Dendritic cell treated with granulocyte-macrophage colony-stimulating factor and Interleukin-4, amounts not matched to agents 40 ng/mL and 50 ng/mL, for 4 days (primary cell): ENCODE measurements around the gene ALDH3B2.

ENCODE experiments used
- H3K27ac Mint-ChIP-seq: one replicate; pipeline ENCODE4 v1.8.0; 2022; ENCODE audit warnings: mild to moderate bottlenecking, mixed read lengths
- H3K27me3 Mint-ChIP-seq: one replicate; pipeline ENCODE4 v1.8.0; 2022; ENCODE audit warnings: mild to moderate bottlenecking, mixed read lengths
- H3K36me3 Mint-ChIP-seq: one replicate; pipeline ENCODE4 v1.8.0; 2022; ENCODE audit warnings: low read depth, mixed read lengths
- H3K4me1 Mint-ChIP-seq: one replicate; pipeline ENCODE4 v1.8.0; 2022; ENCODE audit warnings: low read depth, mixed read lengths
- H3K4me3 Mint-ChIP-seq: one replicate; pipeline ENCODE4 v1.8.0; 2022; ENCODE audit warnings: mild to moderate bottlenecking, moderate library complexity, mixed read lengths
- H3K9me3 Mint-ChIP-seq: one replicate; pipeline ENCODE4 v1.8.0; 2022; ENCODE audit warnings: mixed read lengths
- intact Hi-C: fragments of 100-400 bp; cut with micrococcal nuclease; formaldehyde crosslinking; loops from one replicate; pipeline ENCODE4 v1.15.0; 2022

Gene ALDH3B2

GRCh38 chr11:67673358-67673757, 1.1 kb downstream of the ALDH3B2 start:
- intact Hi-C loops, result no loop called here
- Mint-ChIP-seq H3K9me3 (peaks cover 9% of the 10 kb centered on the region), H3K36me3 (no peaks in the 10 kb centered on the region), H3K4me1 (no peaks in the 10 kb centered on the region), H3K27ac (no peak overlapping the region), H3K4me3 (no peak overlapping the region), H3K27me3 (peaks cover 3% of the 10 kb centered on the region)

- H3K4me1 Mint-ChIP-seq, result no peaks in the 10 kb centered on the region
- H3K9me3 Mint-ChIP-seq, result peaks cover 3% of the 10 kb centered on the region
- H3K27ac Mint-ChIP-seq, result no peak overlapping the region
- no peaks in the 10 kb centered on the region for H3K36me3 Mint-ChIP-seq
- no peaks in the 10 kb centered on the region for H3K27me3 Mint-ChIP-seq
- intact Hi-C loops, result no loop called here
- no peak overlapping the region for H3K4me3 Mint-ChIP-seq
These were observed 3.3 kb downstream of the ALDH3B2 start for GRCh38 chr11:67671211-67671520.

GRCh38 chr11:67670316-67671210, 3.9 kb downstream of the ALDH3B2 start:
- intact Hi-C loops, result no loop called here
- H3K27ac Mint-ChIP-seq, result no peak overlapping the region
- no peaks in the 10 kb centered on the region for H3K27me3 Mint-ChIP-seq
- H3K36me3 Mint-ChIP-seq, result no peaks in the 10 kb centered on the region
- no peaks in the 10 kb centered on the region for H3K9me3 Mint-ChIP-seq
- H3K4me3 Mint-ChIP-seq, result no peak overlapping the region
- H3K4me1 Mint-ChIP-seq, result no peaks in the 10 kb centered on the region

GRCh38 chr11:67668192-67668551, 6.3 kb downstream of the ALDH3B2 start:
- Mint-ChIP-seq H3K4me1 (no peaks in the 10 kb centered on the region), H3K27ac (no peak overlapping the region), H3K9me3 (no peaks in the 10 kb centered on the region), H3K27me3 (no peaks in the 10 kb centered on the region), H3K4me3 (no peak overlapping the region), H3K36me3 (no peaks in the 10 kb centered on the region)
- intact Hi-C loops, result no loop called here

- Mint-ChIP-seq H3K4me1 (no peaks in the 10 kb centered on the region), H3K36me3 (no peaks in the 10 kb centered on the region), H3K4me3 (no peak overlapping the region), H3K27ac (no peak overlapping the region), H3K9me3 (no peaks in the 10 kb centered on the region), H3K27me3 (no peaks in the 10 kb centered on the region)
- intact Hi-C loops, result no loop called here
These were observed 6.8 kb downstream of the ALDH3B2 start for GRCh38 chr11:67667490-67668191.

- Mint-ChIP-seq H3K27ac (no peak overlapping the region), H3K36me3 (no peaks in the 10 kb centered on the region), H3K27me3 (no peaks in the 10 kb centered on the region), H3K9me3 (no peaks in the 10 kb centered on the region), H3K4me3 (no peak overlapping the region), H3K4me1 (no peaks in the 10 kb centered on the region)
- intact Hi-C loops, result no loop called here
These were observed 7.5 kb downstream of the ALDH3B2 start for GRCh38 chr11:67666676-67667489.

- no peaks in the 10 kb centered on the region for H3K9me3 Mint-ChIP-seq
- intact Hi-C loops, result no loop called here
- H3K4me3 Mint-ChIP-seq, result no peak overlapping the region
- H3K27me3 Mint-ChIP-seq, result no peaks in the 10 kb centered on the region
- H3K36me3 Mint-ChIP-seq, result no peaks in the 10 kb centered on the region
- H3K4me1 Mint-ChIP-seq, result no peaks in the 10 kb centered on the region
- H3K27ac Mint-ChIP-seq, result no peak overlapping the region
These were observed 8.1 kb downstream of the ALDH3B2 start for GRCh38 chr11:67666303-67666645.

- intact Hi-C loops, result no loop called here
These were observed 8.7 kb downstream of the ALDH3B2 start for GRCh38 chr11:67665541-67666302.

GRCh38 chr11:67664696-67665540, 9.5 kb downstream of the ALDH3B2 start:
- Mint-ChIP-seq H3K36me3 (no peaks in the 10 kb centered on the region), H3K4me3 (no peak overlapping the region), H3K27ac (no peak overlapping the region), H3K4me1 (no peaks in the 10 kb centered on the region), H3K9me3 (no peaks in the 10 kb centered on the region), H3K27me3 (peaks cover 2% of the 10 kb centered on the region)
- intact Hi-C loops, result no loop called here

More at GRCh38 chr11:67665541-67666302, 8.7 kb downstream of the ALDH3B2 start:
- no peaks in the 10 kb centered on the region for H3K36me3 Mint-ChIP-seq
- H3K27ac Mint-ChIP-seq, result no peak overlapping the region
- H3K4me3 Mint-ChIP-seq, result no peak overlapping the region
- H3K27me3 Mint-ChIP-seq, result no peaks in the 10 kb centered on the region
- H3K9me3 Mint-ChIP-seq, result no peaks in the 10 kb centered on the region
- H3K4me1 Mint-ChIP-seq, result no peaks in the 10 kb centered on the region

- no peak overlapping the region for H3K27ac Mint-ChIP-seq
These were observed 10.2 kb downstream of the ALDH3B2 start for GRCh38 chr11:67664213-67664585.

GRCh38 chr11:67663532-67664212, 10.8 kb downstream of the ALDH3B2 start:
- H3K4me3 Mint-ChIP-seq, result no peak overlapping the region
- H3K36me3 Mint-ChIP-seq, result no peaks in the 10 kb centered on the region
- H3K4me1 Mint-ChIP-seq, result no peaks in the 10 kb centered on the region
- intact Hi-C loops, result no loop called here
- H3K27me3 Mint-ChIP-seq, result peaks cover 3% of the 10 kb centered on the region
- no peak overlapping the region for H3K27ac Mint-ChIP-seq
- no peaks in the 10 kb centered on the region for H3K9me3 Mint-ChIP-seq

More at GRCh38 chr11:67664213-67664585, 10.2 kb downstream of the ALDH3B2 start:
- H3K4me1 Mint-ChIP-seq, result no peaks in the 10 kb centered on the region
- H3K36me3 Mint-ChIP-seq, result no peaks in the 10 kb centered on the region
- peaks cover 2% of the 10 kb centered on the region for H3K27me3 Mint-ChIP-seq
- intact Hi-C loops, result no loop called here
- no peaks in the 10 kb centered on the region for H3K9me3 Mint-ChIP-seq
- no peak overlapping the region for H3K4me3 Mint-ChIP-seq

- intact Hi-C loops, result no loop called here
These were observed 11.4 kb downstream of the ALDH3B2 start for GRCh38 chr11:67662835-67663531.

More at GRCh38 chr11:67662835-67663531, 11.4 kb downstream of the ALDH3B2 start:
- no peaks in the 10 kb centered on the region for H3K9me3 Mint-ChIP-seq
- no peak overlapping the region for H3K4me3 Mint-ChIP-seq
- H3K27ac Mint-ChIP-seq, result no peak overlapping the region
- H3K27me3 Mint-ChIP-seq, result peaks cover 3% of the 10 kb centered on the region
- H3K4me1 Mint-ChIP-seq, result no peaks in the 10 kb centered on the region
- no peaks in the 10 kb centered on the region for H3K36me3 Mint-ChIP-seq
